Type B pancreatic cell (in vitro differentiated cells): ENCODE results near the gene RBM17. TPM values are rescaled to one million over a fixed set of nuclear protein-coding genes. Genes with fewer than 3 reads are reported as not detected.
A peak's percentile ranks its signal among the peaks of the same experiment; 100 is the strongest.

Experiments
- DNase-seq: peaks from one replicate; pipeline ENCODE4 v3.0.0; 2021; ENCODE audit warnings: mixed read lengths; ENCODE audit not compliant: unreplicated experiment; ENCODE audit errors: extremely low spot score
- H3K27ac Mint-ChIP-seq: 2 replicates; pipeline ENCODE4 v1.8.0; 2021; ENCODE audit warnings: mild to moderate bottlenecking, mixed read lengths
- H3K27me3 Mint-ChIP-seq: 2 replicates; pipeline ENCODE4 v1.8.0; 2021; ENCODE audit warnings: mixed read lengths
- H3K36me3 Mint-ChIP-seq: 2 replicates; pipeline ENCODE4 v1.8.0; 2021; ENCODE audit warnings: mixed read lengths
- H3K4me1 Mint-ChIP-seq: one replicate; pipeline ENCODE4 v1.8.0; 2021; ENCODE audit warnings: mixed read lengths; ENCODE audit not compliant: unreplicated experiment
- H3K4me3 Mint-ChIP-seq: 2 replicates; pipeline ENCODE4 v1.8.0; 2021; ENCODE audit warnings: mild to moderate bottlenecking, mixed read lengths
- H3K9me3 Mint-ChIP-seq: 2 replicates; pipeline ENCODE4 v1.8.0; 2021; ENCODE audit warnings: mixed read lengths
- CTCF ChIP-seq: fragments of 200-600 bp; sonication (generic); conservative IDR thresholded peaks from 2 replicates; pipeline ENCODE4 v1.5.0; 2021; ENCODE audit warnings: antibody characterized with exemption, mild to moderate bottlenecking
- total RNA-seq: library from RNA; stranded (reverse); gene quantifications from 2 replicates; pipeline ENCODE4 v1.2.1, GENCODE V29; 2021; ENCODE audit warnings: low replicate concordance

Gene RBM17
- total RNA-seq, 1 donor from 2014 or later, result 105 TPM

GRCh38 chr10:6158276-6158675 is 69.4 kb downstream of the RBM17 start:
- H3K4me3 Mint-ChIP-seq, result no peak overlapping the region
- H3K27ac Mint-ChIP-seq, result no peak overlapping the region
- DNase-seq, result no peak
- TF ChIP-seq CTCF, result no peak
- no peaks in the 10 kb centered on the region for H3K9me3 Mint-ChIP-seq
- H3K4me1 Mint-ChIP-seq, result peaks cover 10% of the 10 kb centered on the region
- H3K36me3 Mint-ChIP-seq, result peaks cover 2% of the 10 kb centered on the region
- H3K27me3 Mint-ChIP-seq, result no peaks in the 10 kb centered on the region

- Mint-ChIP-seq H3K27me3 (no peaks in the 10 kb centered on the region), H3K9me3 (no peaks in the 10 kb centered on the region), H3K4me3 (no peak overlapping the region), H3K27ac (no peak overlapping the region), H3K4me1 (peaks cover 26% of the 10 kb centered on the region), H3K36me3 (peaks cover 4% of the 10 kb centered on the region)
- no peak for TF ChIP-seq CTCF
- DNase-seq, result no peak
Observed at GRCh38 chr10:6161921-6162320, 73.1 kb downstream of the RBM17 start.

- peak overlapping the region; percentile 79 for H3K4me3 Mint-ChIP-seq
- H3K27ac Mint-ChIP-seq, result peak overlapping the region; percentile 7
- DNase-seq, result no peak
- TF ChIP-seq CTCF, result no peak
- H3K27me3 Mint-ChIP-seq, result no peaks in the 10 kb centered on the region
- H3K4me1 Mint-ChIP-seq, result peaks cover 26% of the 10 kb centered on the region
- H3K36me3 Mint-ChIP-seq, result peaks cover 7% of the 10 kb centered on the region
- H3K9me3 Mint-ChIP-seq, result no peaks in the 10 kb centered on the region
Observed at GRCh38 chr10:6162589-6163356, 73.9 kb downstream of the RBM17 start.

GRCh38 chr10:6163364-6164270 is 74.8 kb downstream of the RBM17 start:
- H3K27me3 Mint-ChIP-seq, result no peaks in the 10 kb centered on the region
- peak; percentile 85 for DNase-seq
- H3K27ac Mint-ChIP-seq, result peak overlapping the region; percentile 90
- peaks cover 26% of the 10 kb centered on the region for H3K4me1 Mint-ChIP-seq
- H3K4me3 Mint-ChIP-seq, result peak overlapping the region; percentile 94
- no peaks in the 10 kb centered on the region for H3K9me3 Mint-ChIP-seq
- H3K36me3 Mint-ChIP-seq, result peaks cover 9% of the 10 kb centered on the region
- TF ChIP-seq CTCF, result no peak

GRCh38 chr10:6164271-6165095 is 75.6 kb downstream of the RBM17 start:
- TF ChIP-seq CTCF, result no peak
- peaks cover 34% of the 10 kb centered on the region for H3K4me1 Mint-ChIP-seq
- DNase-seq, result no peak
- H3K36me3 Mint-ChIP-seq, result peaks cover 9% of the 10 kb centered on the region
- no peaks in the 10 kb centered on the region for H3K27me3 Mint-ChIP-seq
- H3K4me3 Mint-ChIP-seq, result peak overlapping the region; percentile 94
- H3K27ac Mint-ChIP-seq, result peak overlapping the region; percentile 90
- H3K9me3 Mint-ChIP-seq, result no peaks in the 10 kb centered on the region
